Heart left ventricle (tissue), 13 donors: ENCODE data around the gene SUMO1.

Experiments used
- CTCF ChIP-seq, 12 donors: fragments of 200-600 bp; sonication (generic) in 4 of 12; IDR thresholded peaks; one replicate each; pipeline versions ENCODE4 v1.5.0 to v1.8.0; 2018 to 2022; ENCODE audit warnings: antibody characterized with exemption in 12 of 12, mild to moderate bottlenecking in 5 of 12
- POLR2A ChIP-seq, 2 donors: fragments of 450-650 bp; IDR thresholded peaks; one replicate each; pipeline ENCODE4 v1.6.1; 2017; ENCODE audit warnings: antibody characterized with exemption in 2 of 2, mild to moderate bottlenecking in 2 of 2, moderate library complexity in 2 of 2
- donor health status: ischemic (EF 13 %, LVEDD 7.1; RV severe dilation, severe dysfunction).
- donor health status: DM: no; HTN: yes; CAD: no.
- donor health status: DM: no; HTN: no; CAD: no.
- donor health status: ischemic (EF 25% LVEDD 6.9; RV normal size, moderate dysfunction).
- donor health status: ischemic (EF 25% LVEDD 5.7; RV mildly dilated, moderate dysfunction).
- donor health status: ischemic (EF 35%, LVEDD 5.7; RV mildly dilated, moderate dysfunction).
- donor health status: nonischemic (EF 11% LVEDD 7.7; RV severe dilation, severe dysfunction).
- donor health status: DM: yes; HTN: yes; CAD: no.
- donor health status: PGD.
- donor health status: ischemic (EF 29% LVEDD 5.4; RV normal size, mild dysfunction).
- donor health status: nonischemic (EF 23%, LVEDD 6.1; RV moderate dilation, normal function).

- TF ChIP-seq CTCF (IDR thresholded peaks at IDR 0.05) (no peak), POLR2A (IDR thresholded peaks at IDR 0.05) (no peak)
Measured at GRCh38 chr2:202204855-202205254, 33.5 kb downstream of the SUMO1 start.
